ENCODE data around the gene POMGNT1. TPM values are rescaled to one million over a fixed set of nuclear protein-coding genes. Genes with fewer than 3 reads are reported as not detected.

POMGNT1 gene
- total RNA-seq, 1 experiment from 2014 or later: 66.3 TPM

GRCh38 chr1:46210561-46210960, 12.3 kb upstream of the POMGNT1 start:
- DNase-seq (ENCODE audit: low spot score): no peak

- DNase-seq (ENCODE audit: low spot score): no peak
Measured at GRCh38 chr1:46206399-46206798, 8.2 kb upstream of the POMGNT1 start.

DNA sequence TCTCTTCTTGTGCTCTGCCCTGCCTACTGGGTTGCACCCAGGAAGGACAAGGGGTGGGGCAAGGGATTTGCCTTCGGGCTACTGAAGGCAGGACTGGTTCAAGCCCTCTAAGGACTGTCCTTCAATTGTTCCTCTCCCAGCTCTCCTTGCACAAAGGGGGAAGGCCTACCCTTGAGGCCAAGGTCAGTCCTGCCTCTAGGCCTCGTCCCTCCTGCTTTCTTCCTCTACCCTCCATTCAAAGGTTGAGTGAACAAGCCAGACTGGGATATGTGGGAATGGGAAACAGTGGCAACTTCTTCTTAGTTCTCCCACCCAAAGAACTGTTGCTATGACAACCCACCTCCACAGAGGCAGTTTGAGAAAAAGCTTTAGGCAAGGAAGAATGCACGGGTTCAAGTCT, 7.6 kb upstream of the POMGNT1 start:
- no peak for DNase-seq (ENCODE audit: low spot score)

DNA sequence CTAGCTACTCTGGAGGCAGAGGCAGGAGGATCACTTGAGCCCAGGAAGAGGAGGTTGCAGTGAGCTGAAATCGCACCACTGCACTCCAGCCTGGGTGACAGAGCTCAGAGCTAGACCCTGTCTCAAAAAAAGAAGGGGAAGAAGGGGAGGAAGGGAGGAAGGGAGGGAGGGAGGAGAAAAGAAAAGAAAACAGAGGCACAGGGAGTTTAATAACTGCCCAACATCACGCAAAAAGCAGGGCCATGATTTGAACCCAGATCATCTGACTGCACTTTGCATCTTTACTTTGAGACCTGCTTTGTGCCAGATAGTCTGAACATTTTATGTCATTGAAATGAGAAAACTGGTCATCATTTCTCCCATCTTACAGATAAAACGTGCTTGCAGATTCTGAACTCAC, 6.9 kb upstream of the POMGNT1 start:
- no peak for DNase-seq (ENCODE audit: low spot score)

- no peak for DNase-seq (ENCODE audit: low spot score)
Measured at GRCh38 chr1:46204406-46204742, 6.1 kb upstream of the POMGNT1 start.

- DNase-seq (ENCODE audit: low spot score): no peak
Measured at GRCh38 chr1:46203738-46204405, 5.6 kb upstream of the POMGNT1 start.

GRCh38 chr1:46199233-46199749, 1.1 kb upstream of the POMGNT1 start:
- no peak for DNase-seq (ENCODE audit: low spot score)

GRCh38 chr1:46197560-46197963, 672 bp downstream of the POMGNT1 start:
- no peak for DNase-seq (ENCODE audit: low spot score)

DNA sequence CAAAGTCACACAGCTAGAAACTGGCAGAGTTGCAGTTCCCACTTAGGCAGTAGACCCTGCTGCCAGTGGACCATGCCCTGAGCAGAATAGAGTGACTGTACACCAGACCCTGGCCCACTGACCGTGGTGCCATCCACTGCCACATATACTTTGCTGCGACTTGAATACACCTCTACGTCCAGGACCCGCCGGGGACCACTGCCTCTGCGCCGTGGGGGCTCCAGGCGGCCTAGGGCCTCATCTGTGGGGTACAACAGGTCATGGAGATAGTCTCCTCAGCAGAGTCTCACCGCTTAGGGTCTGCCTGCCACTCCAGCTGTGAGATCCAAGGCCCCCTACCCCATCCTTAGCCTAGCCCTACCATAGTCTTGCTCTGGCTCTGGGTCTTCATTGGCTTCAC, 1.6 kb downstream of the POMGNT1 start:
- DNase-seq (ENCODE audit: low spot score): no peak

GRCh38 chr1:46194641-46195193, 3.5 kb downstream of the POMGNT1 start:
- DNase-seq (ENCODE audit: low spot score): no peak

GRCh38 chr1:46193984-46194570, 4.2 kb downstream of the POMGNT1 start:
- DNase-seq (ENCODE audit: low spot score): no peak

GRCh38 chr1:46193285-46193684, 4.9 kb downstream of the POMGNT1 start:
- no peak for DNase-seq (ENCODE audit: low spot score)

GRCh38 chr1:46192171-46192570, 6.1 kb downstream of the POMGNT1 start:
- DNase-seq (ENCODE audit: low spot score): no peak

GRCh38 chr1:46191033-46191701, 7.1 kb downstream of the POMGNT1 start:
- DNase-seq (ENCODE audit: low spot score): no peak

DNA sequence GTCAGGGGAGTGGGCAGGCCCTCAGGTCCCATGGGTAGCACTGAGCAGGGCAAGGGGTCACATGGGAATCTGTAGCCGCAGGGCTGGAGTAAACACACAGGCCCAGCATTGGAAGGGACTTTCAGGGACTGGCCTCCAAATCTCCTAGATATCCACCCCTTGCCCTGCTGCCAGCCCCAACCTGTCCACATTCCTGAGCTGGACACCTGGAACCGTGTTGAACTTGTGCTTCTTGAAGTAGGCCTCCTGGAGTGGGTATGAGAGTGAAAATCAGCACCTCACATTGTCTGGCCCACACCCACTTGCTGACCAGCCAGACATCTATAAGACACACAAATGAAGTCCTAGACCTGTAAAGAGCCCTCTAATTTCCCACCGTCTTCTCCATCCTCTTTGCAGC, 7.7 kb downstream of the POMGNT1 start:
- DNase-seq (ENCODE audit: low spot score): no peak

DNA sequence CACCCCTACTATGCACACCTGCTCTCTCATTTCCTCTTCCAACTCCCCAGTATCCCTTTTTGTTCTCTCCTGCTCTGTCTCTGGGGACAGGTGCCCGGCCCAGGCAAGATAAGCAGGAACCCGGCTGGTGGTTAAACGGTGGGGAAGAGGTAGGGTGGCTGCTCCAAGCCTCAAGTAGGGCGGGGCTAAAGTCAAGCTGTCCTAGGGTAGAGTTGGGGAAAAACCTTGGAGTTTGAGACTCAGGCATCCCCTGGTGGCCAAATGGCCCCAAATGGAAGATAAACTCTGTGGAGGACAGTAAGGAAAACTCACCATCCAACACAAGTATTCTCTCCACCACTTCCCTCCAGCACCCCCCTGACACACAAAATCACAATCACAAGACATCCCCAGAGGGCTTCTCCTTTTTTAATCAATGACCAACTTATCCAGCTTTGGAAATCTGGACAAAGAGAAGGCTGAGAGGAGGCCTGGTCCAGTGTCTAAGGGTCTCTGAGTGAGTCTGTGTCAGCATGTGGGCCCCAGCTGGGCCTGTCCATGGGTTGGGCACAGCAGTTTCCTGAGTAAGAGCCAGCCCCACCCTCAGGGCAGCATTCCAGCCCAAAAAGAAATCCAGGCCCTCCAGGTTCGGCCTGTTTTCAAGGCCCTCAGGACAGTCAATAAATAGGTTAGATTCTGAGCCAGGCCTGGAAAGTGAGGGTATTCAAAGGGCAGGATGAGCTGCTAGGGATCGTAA, 9.8 kb downstream of the POMGNT1 start:
- DNase-seq (ENCODE audit: low spot score): no peak

DNA sequence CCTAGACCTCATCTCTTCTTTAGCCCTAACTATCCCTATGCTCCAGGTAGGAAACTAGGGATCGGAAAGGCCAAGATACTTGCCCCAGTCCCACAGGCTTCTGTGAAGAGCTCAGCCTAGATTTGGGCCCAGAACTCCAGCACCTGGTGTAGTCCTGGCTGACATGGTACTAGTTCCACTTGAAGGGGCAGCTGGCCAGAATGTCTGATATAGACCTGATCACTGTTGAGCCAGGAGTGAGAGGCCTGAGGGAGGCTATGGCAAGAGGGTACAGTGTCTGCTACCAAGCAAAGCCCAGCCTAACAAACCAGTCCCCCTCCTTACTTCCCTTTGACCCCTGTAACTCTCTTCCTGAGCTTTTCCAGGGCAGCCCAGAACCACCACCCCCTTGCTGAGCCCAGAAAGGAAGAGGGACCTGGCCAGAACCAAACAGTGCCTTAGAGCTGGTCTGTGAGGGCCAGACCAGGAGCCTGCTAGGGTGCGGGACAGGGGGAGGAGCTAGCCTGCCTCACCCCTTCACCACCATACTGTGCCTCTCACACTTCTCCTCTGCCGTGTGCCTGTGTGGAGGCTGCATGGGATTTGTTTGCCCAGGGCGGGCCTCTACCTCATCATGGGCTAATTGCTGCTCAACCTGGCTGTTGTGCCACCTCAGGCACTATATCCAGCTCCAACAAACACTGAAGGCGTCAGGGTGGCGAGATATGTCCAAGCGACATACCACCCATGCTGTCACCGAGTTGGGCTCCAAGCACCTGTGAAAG, 10.9 kb downstream of the POMGNT1 start:
- no peak for DNase-seq (ENCODE audit: low spot score)

DNA sequence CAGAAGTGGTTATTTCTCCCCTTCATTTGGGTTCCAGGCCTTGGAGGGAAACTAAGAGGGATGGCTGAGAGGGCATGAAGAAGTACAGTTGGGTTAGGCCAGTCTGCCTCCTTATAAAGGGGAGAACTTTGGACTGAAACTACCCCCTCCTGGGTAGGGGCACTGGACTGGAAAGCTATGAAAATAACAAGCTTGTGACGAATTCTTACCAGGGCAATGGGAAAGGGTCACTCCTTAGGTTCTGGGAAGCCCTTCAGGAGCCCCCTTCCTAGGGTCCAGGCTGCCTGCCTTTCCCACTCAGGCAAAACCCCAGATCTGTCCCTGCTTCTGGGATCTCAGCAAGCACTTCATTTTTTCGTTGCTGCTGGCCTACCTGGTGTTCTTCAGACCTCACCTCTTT, 12.2 kb downstream of the POMGNT1 start:
- no peak for DNase-seq (ENCODE audit: low spot score)

DNA sequence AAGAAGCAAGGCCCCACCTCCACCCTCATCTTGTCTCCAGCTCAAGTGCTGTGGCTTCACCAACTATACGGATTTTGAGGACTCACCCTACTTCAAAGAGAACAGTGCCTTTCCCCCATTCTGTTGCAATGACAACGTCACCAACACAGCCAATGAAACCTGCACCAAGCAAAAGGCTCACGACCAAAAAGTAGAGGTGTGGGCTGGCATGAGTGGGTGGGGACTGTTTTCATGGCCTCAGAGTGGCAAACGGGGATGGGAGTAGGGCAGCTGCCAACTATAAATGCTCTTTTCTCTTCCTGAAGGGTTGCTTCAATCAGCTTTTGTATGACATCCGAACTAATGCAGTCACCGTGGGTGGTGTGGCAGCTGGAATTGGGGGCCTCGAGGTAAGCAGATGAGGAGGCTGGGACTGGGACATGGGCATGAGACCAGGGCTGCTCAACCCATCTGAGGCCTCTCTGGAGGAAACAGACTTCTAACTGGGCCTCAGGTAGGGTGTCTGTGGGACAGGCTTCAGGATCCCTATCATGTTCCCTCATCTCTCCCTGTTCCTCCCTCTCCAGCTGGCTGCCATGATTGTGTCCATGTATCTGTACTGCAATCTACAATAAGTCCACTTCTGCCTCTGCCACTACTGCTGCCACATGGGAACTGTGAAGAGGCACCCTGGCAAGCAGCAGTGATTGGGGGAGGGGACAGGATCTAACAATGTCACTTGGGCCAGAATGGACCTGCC, 13.1 kb downstream of the POMGNT1 start:
- no peak for DNase-seq (ENCODE audit: low spot score)

- DNase-seq (ENCODE audit: low spot score): no peak
Measured at GRCh38 chr1:46183926-46184557, 14.2 kb downstream of the POMGNT1 start.

Data from H4 (cell line).